SH-SY5Y (cell line): ENCODE data around the gene PGAM4.

Experiments used
- GATA2 ChIP-seq: IDR thresholded peaks from 2 replicates; pipeline ENCODE4 v1.6.1; 2011; ENCODE audit warnings: mild to moderate bottlenecking, low read depth, low read length
- GATA3 ChIP-seq: IDR thresholded peaks from 2 replicates; pipeline ENCODE4 v1.6.1; 2011; ENCODE audit warnings: low read depth, mild to moderate bottlenecking, low read length, moderate library complexity

Gene PGAM4

DNA sequence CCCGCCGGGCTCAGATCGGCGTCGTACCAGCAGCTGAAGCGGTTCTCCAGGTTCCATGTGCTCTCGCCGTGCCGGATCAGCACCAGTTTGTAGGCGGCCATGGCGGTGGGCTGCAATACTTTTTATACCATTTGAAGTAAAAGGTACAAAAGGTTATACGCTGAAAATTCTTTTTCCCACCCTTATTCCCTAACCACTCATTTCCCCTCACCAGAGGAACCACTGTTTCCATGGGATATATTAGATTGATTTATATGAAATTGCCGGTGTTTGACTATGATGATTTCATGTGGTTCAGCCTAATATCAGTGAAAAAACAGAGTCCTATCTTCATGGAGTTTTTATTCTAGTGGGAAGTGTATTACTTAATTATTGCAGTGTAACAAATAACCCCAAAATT lies at the start of gene PGAM4:
TSS of gene PGAM4 (minus strand) at position 101 of the 400 bp plus-strand sequence. CDS start at position 101, 0 bp downstream.
- TF ChIP-seq GATA2 (no peak), GATA3 (no peak)

DNA sequence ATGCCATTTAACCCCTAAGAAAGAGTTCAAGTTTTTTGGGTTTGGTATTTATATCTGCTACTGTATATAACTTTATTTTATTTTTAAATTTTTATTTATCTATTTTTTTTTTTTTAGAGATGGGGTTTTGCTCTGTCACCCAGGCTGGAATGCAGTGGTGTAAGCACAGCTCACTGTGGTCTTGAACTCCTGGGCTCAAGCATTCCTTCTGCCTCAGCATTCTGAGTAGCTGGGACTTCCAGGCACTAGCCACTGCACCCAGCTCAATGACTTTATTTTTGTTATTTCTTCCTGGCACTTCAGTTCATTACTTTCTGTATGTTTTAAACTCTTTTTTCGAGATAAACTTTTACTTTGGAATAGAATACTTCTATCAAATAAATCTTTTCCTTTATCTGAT lies 42.4 kb upstream of the PGAM4 start:
- TF ChIP-seq GATA2: no peak
- no peak for TF ChIP-seq GATA3

DNA sequence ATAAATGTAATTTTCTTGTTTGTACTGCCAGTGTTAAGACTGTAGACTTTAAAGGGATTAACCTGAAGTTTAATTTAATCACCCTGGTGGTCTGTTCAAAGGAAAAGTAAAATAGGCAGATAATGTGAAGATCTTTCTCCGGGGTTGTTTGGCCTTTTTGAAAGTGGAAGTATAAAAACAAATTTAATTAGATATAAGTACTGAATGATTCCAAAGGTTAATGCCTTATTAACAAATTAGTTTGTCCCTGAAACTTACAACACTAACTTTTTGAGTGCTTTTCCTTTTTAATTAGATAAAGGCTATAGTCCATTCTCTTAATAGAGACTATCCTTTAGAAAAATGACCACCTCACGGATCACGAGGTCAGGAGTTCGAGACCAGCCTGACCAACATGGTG lies 10.4 kb upstream of the PGAM4 start:
- TF ChIP-seq GATA3: no peak

DNA sequence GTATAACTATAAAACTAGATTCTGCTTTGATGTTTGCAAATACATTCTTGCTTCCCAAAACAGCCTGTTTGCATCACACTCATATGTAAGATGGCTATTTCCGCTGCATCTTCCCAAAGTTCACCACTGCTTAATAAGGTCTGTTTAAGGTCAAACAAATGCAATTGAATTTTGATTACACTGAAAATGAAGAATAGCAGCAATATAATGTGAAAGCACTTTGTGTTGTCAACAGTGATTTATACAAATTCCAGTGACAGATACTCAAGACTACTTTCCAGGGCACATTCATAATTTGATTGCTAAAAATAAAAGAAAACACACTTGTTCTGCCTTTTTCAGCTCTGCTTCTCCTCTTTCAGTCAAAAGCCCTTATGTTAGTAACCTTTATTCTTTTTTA lies 8.1 kb upstream of the PGAM4 start:
- no peak for TF ChIP-seq GATA3
- TF ChIP-seq GATA2: no peak

DNA sequence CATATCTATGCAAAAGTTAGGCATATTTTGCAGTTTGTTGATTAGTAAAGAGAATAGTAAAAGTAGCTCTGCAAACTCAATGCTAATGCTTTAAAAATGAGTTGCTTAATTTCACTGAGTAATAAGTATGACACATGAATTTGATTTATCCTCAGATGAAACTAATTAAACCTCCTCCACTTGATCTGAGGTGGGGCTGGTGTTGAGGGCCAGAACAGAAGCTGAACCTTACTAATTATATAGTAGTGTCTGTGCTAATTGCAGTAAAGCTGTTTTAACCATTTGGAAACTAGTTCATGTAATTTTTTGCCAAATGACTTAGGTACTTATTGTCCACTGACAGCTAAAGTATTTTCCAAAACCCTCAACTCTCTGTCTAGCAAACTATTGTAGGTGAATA lies 7.7 kb upstream of the PGAM4 start:
- TF ChIP-seq GATA3: no peak
- no peak for TF ChIP-seq GATA2

DNA sequence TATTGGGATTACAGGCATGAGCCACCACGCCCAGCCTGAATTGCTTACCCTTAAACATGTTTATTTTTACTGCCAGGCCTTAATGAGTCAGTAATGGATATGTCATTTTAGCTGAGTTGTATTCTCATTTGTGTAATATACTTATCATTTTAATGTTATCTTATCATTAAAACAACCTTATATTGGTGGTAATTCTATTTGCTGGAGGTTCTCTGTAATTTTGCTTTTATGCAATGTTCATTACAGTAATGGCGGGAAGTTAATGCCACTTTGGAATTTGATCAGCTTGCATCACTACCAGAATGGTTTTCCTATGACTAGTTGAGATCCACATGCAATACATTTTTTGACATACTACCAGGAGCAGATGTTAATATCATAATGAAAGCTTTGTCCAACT lies 6.3 kb upstream of the PGAM4 start:
- TF ChIP-seq GATA3 (no peak), GATA2 (no peak)

DNA sequence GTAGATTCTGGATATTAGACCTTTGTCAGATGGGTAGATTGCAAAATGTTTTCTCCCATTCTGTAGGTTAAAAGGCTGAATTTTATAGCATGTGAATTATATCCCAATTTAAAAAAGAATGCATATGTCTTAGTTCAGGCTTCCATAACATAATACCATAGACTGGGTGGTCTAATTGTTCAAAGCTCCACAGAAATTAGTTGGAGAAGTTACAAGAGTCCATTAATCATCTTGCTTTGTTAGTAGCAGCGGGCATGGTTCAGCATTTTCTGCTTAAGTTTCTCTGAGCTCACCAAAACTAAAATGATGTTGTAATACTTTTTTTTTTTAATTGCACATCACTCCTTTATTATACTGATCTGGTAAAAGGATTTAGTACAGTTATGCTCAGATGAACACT lies 1.8 kb downstream of the PGAM4 start:
- TF ChIP-seq GATA2: no peak
- no peak for TF ChIP-seq GATA3

DNA sequence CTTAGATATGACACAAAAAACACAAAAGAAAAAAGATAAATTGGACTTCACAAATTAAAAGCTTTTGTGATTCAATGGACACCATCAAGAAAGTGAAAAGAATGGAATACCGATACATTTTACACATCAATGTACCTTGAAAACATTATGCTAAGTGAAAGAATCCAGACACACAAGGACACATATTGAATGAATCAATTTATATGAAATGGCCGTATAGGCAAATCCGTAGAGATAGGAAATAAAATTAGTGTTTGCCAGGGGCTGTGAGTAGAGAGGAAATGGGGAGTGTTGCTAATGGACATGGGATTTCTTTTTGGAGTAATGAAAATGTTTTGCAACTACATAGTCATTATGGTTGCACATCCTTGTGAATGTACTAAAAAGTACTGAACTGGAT lies 3.1 kb downstream of the PGAM4 start:
- no peak for TF ChIP-seq GATA3
- no peak for TF ChIP-seq GATA2

DNA sequence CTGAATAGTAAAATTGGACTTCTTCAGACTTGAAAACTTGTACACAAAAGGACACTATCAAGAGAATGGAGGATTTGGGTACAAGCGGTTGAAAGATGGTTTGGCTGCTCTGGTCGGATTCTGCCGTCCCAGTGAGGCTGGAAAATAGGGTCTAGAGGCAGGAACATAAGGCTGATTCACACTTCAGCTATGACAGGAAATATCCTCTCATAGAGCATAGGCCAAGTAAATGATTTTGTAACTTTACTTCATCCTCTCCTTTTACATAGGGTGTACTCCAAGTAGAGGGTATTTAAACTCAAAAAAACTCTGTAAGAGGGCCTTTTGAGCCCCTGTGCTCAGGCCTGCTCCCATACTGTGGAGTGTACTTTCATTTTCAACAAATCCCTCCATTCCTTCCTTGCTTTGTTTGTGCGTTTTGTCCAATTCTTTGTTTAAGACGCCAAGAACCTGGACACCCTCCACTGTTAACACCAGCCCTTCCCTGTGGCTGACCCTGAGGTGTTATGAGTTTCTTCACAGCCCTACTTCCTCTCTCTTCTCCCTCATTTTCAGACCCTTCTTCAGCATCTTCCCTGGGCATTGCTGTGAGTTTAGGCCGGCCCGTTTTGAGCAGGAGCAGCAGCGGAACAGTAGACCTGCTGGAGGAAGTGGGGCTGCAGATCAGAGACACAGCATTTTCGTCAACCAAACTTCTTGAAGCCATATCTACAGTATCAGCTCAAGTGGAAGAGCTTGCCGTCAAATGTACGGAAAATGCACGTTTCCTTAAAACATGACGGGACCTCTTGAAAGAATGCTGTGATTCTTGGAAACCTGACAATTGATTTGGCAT lies 7.2 kb downstream of the PGAM4 start:
- no peak for TF ChIP-seq GATA3

DNA sequence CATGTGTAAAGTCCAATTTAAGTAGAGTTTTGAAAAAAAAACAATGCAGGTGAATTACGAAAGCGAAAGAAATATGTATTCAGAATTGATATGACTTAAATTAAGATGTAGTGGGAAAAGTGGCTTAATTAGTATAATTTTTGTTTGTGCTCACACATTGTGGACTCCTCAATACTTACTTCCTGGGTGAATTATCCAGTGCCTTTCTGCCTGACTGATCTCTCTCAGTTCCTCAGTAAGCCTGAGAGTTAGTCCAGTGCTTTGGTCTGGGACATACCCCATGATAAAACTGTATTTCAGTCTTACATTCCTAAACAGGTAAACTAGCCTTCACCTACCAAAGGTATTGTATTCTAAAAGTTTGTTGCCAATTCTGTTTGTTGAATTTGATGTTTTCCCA lies 8.4 kb downstream of the PGAM4 start:
- TF ChIP-seq GATA2 (no peak), GATA3 (no peak)

DNA sequence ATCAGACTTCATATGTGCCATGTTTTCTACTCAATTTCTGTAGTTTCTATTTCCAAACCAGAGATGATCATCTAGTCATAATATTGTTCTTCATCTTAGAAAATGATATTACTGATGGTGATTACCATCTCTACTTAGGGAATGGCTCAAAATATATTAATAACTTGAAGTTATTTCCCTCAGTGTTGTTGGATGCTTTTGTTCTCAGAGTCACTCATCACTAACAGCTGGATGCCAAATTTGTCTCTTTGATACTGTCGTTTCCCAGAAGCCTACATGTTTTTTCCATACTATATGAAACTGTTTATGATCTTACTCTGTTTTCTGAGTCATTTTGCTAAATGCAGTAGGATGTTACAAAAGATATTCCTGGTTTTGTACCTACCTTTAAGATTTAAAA lies 8.9 kb downstream of the PGAM4 start:
- TF ChIP-seq GATA3 (no peak), GATA2 (no peak)

DNA sequence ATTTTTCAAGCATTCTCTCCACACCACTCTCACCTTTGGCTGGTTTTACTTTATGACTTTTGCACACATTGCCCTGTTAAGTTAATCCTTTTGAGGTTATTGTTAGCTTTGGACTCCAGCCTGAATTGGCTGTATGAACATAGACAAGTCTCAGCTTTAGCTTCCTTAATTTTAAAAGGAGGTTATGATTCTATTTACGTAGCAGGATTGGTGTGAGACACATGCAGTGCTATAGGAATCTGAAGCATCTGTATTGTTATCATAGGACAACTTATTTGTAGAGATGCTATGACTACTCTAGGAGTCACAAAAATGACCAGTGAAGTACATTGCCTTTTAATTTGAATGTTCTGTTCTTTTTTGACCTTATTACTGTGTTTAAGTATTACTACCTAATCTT lies 15.7 kb downstream of the PGAM4 start:
- no peak for TF ChIP-seq GATA2
- no peak for TF ChIP-seq GATA3

DNA sequence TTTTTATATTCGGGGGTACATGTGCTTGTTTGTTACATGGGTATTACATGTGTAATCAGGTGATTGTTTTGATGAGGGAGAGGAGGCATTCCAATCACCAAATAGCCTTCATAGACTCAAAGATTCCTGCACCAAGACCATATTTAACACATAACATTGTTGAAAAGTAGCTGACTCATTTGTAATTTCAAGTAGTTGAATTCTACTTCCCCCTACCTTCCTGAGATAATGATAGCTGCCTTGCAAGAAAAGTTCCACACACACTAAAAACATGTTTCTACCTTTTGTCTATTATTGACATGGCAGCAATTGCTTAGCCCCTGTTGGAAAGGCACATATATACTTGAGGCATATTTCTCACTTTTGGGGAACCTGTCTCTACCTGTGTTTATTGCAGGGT lies 16.1 kb downstream of the PGAM4 start:
- TF ChIP-seq GATA3 (no peak), GATA2 (no peak)

DNA sequence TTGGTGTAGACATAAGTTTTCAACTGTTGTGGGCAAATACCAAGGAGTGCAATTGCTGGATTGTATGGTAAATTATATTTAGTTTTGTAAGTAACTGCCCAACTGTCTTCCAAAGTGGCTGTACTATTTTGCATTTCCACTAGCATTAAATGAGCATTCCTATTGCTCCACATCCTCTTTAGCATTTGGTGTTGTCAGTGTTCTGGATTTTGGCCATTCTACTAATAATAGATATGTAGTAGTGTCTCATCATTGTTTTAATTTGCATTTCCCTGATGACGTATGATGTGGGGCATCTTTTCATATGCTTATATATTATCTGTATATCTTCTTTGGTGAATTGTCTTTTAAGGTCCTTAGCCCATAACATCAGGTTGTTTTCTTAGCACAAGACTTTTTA lies 17.3 kb downstream of the PGAM4 start:
- TF ChIP-seq GATA3: no peak
- no peak for TF ChIP-seq GATA2

DNA sequence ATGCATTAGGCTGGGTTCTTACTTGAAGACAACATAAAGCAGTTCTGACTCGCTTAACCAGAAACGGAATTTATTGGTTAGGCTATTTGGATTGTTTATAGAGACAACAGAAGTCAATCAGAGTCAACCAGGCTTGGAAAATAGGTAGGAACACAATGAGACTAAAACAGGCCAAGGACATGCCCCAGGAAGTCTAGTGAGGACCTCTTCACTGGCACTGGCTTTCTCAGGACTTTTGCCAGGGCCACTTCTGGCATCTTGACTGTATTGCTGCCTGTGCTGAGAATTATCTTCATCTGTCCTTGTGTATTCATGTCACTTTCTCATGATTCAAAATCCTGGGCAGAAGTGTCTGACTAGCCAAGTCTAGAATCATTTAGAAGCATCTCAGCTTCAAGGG lies 19.6 kb downstream of the PGAM4 start:
- TF ChIP-seq GATA3 (no peak), GATA2 (no peak)

DNA sequence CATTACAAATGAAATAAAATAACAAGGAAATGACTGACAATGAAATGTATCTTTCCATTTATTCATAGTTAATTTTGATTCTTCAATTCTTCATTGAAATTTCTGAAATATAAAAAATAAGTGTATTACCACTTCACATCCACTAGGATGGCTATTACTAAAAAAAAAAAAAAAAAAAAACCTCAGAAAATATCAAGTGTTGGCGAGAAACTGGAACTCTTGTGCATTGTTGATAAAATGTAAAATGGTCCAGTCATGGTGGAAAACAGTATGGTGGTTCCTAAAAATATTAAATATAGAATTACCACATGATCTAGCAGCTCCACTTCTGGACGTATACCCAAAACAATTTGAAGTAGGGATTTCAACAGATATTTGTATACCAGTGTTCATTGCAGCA lies 22.9 kb downstream of the PGAM4 start:
- TF ChIP-seq GATA2 (no peak), GATA3 (no peak)
